ENCODE measurements around the gene ELL.

Gene ELL

DNA sequence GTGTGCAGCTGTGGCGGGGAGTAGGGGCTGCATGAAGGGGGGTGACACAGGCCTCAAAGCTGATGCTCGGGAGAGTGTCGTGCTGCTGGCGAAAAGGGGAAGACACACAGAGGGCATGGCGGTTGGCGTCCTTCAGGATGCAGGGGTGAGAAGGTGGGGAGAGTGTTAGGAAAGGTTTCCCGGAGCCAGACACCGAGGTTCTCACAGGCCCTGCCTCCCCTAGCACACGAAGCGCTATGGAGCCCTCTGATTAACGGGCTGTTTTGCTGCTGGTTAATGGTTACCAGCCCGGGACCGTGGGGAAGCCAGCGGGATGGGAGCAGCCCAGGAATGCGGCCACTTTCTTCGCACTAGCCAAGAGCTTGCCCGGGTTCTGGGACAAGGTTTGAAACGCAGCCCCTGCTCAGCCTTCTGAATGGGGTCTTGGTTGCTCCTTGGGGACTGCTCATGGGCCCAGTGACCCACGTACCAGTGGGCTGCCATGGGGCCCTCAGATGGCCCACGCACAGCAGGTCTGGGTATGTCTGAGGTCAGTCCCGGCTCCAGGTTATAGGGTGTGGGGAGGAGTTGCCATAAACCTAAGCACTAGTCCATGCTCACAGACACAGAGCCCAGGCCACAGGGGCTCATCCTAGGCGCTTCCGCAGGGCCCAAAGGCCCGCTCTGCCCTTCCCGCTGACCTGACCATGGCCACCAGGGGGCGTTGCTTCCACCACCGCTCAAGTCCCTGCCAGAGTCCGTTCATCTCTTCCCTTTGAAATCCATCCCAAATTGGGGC is 52.6 kb downstream of the ELL start:
- DNase-seq (ENCODE audit: low read depth) = no peak

DNA sequence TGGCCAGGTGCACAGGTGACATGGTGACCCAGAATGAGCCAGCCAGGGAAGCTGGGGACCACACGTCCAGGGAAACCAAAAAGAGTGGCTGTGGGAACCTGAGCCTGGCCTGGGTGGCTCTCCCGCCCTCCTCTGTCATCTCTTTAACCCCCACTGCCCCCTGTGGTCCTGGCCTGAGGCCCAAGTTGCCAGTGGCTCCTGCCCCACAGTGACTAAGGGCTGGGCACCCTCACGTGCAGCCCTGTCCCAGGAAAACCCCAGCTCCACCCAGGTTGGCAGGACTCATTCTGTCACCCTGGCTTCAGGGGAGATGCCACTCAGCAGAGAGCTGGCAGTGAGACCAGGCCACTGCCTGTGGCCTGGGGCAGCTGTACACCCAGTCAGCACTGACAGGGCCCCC is 53.4 kb downstream of the ELL start:
- DNase-seq (ENCODE audit: low read depth) = no peak

DNA sequence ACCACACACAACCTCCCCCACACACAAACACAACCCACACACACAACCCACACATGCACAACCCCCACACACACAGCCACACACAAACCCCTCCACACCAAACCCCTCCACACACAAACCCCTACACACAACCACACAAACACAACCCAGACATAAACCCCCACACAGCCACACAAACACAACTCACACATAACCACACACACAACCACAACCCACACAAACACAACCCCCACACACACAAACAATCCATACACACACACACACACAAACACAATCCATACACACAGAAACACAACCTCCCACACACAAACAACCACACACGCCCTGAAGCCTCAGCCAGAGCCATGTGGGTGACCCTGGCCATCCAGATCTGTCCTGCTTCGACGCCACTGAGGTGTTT is 53.9 kb downstream of the ELL start:
- DNase-seq (ENCODE audit: low read depth) = no peak

DNA sequence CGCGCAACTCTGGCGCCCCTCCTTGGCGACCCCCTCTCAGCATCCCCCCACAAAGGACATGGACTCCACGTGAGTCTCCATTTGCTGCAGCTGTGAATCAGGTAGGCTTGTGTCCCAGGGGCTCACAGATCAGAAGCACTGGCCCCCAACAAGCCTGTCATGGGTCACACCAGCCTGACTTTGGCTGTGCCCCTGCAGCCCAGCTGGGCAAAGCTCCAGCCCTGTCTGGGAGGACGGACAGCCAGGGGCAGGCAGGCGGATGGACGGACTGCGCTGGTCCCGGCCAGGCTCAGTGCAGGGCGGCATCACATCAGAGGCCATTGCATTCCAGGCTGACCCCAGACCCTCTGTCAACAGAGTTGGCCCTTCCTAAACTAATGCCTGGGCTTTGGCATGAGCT is 55.5 kb downstream of the ELL start:
- no peak for DNase-seq (ENCODE audit: low read depth)

DNA sequence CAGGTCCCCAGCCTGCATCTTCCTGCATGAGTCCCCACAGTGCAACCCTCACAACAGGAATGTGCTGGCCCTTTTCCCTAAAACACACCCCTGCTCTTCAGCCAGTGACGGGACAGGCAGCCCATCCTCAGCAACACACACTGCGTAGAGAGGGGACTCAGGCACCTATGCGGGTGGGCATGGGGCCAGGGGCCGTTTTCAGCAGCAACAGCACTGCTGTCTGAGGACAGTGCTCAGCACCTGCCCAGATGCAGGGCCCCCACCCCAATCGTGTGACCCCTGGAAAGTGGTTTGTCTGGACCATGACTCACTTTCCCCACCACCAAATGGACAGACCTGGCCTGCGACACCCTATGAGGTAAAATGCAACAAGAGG is 55.9 kb downstream of the ELL start:
- no peak for DNase-seq (ENCODE audit: low read depth)

DNA sequence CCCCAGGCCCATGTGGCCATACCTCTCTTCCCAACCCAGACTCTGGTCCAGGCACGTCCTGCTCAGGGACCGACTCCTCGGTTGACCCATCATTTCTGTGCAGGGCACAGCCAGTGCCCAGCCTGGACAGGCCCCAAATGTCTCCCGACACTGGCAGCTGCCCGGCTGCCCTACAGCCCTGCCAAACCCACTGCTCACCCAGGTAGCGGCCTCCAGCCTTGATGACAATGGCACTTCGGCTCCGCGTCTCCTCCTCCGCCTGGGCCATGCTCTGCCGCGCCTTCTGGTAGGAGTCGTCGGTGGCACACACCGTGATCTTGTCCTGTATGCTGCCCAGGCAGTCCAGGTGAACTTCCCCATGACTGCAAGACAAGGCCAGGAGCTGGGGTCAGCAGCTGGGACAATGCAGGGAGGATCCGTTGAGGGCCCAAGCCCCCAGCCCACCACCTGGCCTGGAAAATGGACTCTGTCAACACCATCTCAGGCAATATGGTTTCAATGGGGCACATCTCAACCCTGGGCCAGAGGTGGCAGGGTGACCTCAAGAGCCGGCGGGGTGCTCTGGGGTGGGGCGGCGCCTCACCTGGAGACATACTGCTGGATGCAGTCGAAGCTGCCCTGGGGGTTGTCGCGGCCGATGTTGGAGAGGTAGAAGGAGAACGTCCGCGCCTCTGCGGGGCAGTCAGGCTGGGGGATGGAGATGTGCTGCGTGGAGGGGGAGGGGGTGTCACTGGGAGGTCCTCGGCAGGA is 56.5 kb downstream of the ELL start:
- DNase-seq (ENCODE audit: low read depth) = no peak

DNA sequence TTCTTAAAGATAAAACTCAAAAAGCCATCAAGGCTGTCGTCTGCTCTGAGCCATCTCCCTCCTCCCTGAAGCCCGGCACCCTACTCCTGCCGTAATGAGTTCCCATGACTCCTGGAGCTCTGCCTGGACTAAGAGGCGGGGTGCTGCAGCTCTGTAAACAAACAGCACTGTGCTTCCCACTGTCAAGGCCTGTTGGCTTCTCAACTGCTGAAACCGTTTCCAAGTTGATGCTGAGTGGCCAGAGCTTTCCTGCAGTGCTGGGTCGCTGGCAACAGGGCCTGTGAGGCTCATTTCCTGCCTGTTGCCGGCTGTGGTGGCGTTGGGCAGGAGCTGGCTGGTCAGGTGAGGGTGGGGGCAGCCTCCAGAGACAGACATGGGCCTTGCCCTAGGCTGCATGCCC is 57.2 kb downstream of the ELL start:
- DNase-seq (ENCODE audit: low read depth) = no peak

DNA sequence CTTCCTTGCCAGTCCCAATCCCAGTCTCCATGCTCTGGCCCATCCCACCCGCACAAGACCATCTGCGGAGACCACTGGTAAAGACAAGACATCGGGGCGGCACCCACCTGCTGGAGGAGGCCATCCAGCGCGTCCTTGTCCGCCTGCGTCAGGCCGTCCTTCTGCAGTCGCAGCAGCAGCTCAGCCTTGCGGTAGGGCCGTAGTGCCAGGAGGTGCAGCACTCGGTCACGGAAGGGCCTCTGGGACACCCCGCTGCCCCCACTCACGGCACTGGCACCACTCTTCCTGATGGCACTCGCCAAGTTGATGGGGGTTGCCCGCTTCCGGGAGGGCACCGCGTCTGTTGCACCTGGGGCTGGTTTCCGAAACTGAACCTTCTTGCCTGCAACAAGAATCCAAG is 60.4 kb downstream of the ELL start:
- no peak for DNase-seq (ENCODE audit: low read depth)

DNA sequence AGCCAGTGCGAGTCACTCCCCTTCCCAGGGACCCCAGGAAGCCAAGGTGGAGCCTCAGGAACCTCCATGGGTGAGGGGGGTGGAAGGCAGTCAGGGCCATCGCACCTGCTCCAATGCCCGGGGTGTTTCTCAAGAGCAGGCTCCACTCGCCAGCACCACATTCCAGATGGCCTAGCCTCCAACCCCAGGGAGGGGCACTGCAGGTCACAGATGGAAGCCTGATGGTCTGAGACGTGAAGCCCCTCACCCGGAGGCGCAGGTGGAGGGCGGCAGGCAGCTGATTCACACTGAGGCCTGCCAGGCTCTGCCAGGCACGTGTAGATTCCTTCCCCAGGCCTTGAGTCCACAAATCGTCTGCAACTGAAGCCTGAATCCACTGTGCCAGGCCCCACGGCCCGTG is 61.0 kb downstream of the ELL start:
- DNase-seq (ENCODE audit: low read depth) = no peak

DNA sequence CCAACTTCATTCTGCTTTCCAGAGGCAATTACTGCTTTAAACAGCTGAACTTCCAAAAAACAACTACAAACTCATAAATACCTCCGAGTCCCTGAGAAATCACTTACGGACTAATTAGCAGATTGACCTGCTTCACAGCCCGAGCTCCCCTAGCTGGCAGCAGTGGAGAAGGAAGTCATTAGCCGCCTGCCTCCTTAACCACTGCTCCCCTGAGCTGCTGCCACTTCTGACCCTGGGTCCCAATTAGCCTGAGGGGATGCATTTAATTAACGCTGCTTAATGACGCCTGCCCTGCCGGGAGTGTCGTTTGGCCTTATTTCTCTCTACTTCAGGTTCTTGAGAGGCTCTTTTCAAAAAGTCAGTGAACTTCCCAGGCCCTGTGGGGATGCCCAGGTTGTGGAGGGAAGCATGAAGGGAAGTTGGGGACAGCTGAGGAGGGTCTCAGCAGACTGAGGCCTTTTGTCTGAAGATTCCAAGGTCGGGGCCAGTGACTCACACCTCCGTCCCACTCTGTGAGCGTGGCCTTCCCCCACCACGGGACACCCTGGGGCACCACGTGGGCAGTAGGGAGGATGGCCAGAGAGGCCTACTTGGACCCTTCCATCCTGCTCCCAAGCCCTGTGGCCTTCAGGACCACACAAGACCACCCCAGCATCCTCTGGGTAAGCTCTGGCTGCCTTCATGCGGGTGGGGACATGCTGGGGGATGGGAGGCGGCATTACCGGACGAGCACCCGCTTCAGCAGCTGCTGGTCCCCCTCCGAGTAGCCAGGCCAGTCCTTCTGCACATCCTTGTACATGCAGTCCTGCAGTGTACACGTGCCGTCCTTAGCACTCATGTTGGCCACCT is 64.2 kb downstream of the ELL start:
- no peak for DNase-seq (ENCODE audit: low read depth)

DNA sequence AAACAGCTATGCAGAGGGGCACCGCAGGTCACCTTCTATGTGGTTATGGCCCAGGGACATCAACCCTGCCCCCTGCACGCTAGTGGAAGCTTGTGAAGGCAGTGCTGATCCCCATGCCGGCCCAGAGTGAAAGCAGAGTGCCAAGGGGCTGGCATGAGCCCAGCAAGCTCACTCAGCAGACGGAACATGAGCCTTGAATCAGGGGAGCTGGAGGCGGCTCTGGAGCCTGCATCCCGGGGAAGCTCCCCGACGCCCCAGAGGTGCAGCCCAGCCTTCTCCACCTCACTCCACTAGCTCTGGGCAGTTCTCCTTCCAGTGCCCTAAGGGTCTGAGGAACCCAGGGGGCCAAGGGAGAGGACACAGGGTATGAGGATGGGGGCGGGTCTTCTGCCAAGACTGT is 64.9 kb downstream of the ELL start:
- DNase-seq (ENCODE audit: low read depth) = no peak

DNA sequence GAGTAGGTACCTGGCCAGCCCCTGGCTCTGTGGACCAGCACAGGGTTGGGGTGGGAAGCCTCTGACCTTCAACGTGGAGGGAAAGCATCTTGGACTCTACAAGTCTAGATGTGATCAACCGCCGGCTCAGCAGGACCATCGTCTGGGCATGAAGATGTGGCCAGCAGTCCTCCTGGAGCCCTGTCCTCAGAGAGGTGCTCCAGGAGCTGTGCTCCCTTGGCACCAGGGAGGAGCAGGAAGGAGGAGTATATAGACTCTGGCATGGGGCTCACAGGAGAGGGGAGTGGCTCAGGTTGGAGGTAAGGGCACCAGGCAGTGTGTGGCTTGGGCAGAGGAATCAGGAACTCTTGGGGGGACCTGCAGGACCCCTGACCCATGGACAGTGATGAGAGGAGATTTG is 65.6 kb downstream of the ELL start:
- DNase-seq (ENCODE audit: low read depth) = no peak

DNA sequence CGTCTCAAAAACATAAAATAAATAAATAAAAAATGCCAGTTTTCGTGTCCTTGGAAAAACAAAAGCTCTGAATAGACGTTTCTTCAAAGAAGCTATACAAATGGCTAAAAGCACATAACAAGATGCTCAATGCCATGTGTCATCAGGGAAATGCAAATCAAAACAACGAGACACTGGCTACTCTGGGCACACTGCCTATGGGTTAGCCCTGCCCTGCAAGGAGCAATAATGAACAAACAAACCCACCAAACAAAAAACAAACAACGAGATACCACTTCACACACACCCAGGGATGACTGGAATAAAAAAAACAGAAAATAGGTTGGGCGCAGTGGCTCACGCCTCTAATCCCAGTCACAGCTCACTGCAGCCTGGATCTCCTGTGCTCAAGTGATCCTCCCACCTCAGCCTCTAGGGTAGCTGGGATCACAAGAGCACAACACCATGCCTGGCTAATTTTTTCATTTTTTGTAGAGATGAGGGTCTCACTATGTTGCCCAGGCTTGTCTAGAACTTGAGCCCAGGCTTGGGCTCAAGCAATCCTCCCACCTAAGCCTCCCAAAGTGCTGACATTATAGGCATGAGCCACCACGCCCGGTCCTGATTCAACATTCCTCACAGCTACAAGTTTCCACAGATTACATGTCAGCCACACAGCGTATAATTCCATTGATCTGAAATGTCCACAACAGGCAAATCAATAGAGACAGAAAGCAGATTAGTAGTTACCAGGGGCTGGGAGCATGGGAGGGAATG is 68.4 kb downstream of the ELL start:
- no peak for DNase-seq (ENCODE audit: low read depth)

DNA sequence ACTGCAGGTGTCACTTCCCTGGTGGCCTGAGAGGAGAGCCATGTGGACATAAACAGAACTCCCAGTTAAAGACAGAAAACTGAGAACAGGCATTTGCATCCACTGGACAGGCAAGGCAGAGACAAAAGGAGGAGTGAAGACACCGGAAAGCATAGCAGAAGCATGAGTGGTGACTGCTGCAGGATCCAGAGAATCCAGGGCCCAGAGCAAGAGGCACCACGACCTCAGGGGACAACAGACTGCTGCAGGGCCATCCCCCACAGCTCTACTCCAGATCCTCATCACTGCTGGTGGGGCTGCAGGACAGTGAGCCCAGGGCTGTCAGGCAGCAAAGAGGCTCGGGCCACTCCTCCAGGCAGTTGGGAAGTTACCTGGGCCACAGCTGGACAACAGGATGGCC is 69.5 kb downstream of the ELL start:
- DNase-seq (ENCODE audit: low read depth) = no peak

DNA sequence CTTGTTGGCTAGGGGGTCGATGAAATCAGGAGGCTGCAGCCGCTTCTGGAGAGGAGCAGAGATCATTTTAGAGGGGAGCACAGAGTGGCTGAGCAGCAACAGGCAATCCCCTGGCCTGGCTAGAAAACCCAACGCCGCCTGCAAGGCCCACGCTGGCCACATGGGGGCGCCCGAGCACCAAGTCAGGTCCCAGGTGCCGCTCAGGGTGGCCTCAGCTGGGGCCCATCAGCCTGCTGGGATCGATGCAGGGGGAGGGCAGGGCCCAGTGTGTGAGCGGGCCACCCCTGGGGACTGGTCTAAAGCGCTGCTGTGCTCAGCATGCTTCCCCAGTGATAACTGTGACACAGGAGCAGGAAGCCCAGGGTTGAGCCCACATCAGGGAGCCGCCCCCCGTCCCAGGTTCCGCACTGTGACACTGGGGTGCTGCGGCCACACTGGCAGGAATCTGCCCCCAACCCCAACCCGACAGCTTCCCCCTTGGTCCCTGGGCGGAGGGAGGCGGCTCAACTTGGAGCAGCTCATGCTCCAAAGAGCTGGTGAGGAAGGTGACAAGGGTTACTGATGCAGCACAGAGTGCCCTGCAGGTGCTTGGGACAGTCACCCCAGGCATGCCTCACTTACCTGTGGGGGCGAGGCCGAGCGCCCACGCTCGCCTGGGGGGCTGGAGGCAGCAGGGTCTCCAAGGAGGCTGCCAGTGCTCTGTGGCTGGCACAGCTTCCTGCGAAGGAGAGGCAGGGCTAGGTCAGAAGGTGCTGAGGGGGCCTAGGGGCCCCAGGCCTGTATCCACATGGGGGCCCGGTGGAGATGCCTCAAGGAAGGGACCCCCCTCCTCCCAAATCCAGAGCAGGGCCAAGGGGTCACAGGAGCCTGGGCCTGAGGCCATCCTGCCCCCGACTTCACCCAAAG is 70.7 kb downstream of the ELL start:
- DNase-seq (ENCODE audit: low read depth) = no peak

DNA sequence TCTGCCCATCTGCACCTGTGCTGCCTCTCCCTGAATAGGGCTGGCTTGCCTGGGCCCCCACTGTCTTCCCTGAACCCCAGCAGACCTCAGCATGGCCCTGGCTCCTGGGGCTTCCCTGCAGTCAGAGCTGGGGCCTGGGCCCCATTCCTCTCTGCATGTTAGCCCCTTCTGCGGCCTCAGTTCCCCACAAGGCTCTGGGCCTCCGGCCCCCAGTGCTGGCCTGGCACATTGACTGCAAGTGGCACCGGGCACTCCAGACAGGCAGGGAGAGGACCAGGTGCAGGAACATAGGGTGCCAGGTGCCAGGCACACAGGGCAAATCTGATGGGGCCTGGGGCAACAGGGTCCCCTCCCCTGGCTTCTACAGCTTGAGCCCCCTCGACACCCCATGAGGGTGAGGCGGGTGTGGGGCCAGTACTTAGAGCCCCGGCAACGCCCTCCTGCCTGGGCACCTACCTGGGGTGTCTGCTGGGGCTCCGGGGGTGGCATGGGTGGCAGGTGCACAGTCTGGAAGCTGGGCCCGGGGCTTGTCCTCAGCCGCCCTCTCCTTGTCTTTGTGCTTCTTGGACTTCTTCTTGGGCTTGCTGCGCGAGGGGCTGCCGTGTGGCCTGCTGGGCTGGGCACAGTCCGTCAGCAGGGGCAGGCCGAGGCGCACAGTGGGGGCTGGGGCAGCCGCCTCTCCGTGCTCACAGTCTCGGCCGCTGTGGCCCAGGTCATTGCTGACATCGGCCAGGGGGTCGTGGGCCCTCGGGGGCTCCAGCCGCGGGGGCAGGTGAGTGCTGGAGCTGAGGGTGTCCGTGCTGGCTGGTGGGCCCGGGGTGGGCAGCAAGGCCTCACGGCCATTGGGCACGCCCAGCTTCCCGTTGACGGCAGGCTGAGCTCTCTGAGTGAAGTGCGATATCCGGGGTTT is 71.6 kb downstream of the ELL start:
- DNase-seq (ENCODE audit: low read depth) = no peak

DNA sequence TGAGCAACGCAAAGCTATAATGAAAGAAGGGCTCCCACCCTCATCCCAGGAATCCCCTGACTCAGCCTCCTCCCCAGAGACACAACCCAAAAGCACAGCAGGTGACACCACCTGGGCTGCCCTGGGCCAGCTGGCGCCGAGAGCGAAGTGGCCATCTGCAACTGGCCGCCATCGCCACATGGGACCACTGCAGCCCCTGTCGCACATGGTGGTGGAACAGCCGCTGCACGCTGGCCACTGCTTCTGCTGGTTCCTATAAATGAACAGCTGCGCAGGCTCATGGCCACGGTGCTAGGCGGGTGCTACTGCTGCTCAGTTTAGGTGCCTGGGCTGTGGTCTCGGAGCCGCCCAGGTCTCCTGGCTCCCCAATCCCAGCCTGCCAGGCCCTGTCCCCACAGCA is 72.3 kb downstream of the ELL start:
- no peak for DNase-seq (ENCODE audit: low read depth)

DNA sequence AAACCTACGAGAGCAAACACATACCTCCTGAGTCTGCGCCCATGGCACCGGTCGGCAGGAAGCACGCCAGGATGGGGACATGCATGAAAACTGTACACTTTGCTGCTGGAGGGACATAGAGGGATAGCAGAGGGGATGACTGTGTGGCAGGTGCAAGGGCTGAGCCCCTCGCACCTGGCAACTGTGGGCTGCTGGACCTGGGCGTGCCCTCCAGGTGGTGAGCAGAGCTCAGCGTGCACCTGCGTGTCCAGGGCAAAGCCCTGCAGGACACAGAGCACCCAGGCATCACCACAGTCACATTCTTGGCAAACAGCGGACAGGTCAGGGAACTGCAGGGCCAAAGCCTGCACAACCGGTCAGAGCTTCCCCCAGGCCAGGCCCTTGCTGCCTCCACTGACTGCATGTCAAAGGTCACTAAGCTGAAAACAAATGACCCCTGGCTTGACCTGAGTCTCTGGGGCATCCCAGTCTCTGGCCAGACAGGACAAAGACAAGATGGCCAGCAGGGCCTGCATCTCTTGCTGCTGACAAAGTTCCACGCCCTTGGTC is 75.0 kb downstream of the ELL start:
- DNase-seq (ENCODE audit: low read depth) = no peak

DNA sequence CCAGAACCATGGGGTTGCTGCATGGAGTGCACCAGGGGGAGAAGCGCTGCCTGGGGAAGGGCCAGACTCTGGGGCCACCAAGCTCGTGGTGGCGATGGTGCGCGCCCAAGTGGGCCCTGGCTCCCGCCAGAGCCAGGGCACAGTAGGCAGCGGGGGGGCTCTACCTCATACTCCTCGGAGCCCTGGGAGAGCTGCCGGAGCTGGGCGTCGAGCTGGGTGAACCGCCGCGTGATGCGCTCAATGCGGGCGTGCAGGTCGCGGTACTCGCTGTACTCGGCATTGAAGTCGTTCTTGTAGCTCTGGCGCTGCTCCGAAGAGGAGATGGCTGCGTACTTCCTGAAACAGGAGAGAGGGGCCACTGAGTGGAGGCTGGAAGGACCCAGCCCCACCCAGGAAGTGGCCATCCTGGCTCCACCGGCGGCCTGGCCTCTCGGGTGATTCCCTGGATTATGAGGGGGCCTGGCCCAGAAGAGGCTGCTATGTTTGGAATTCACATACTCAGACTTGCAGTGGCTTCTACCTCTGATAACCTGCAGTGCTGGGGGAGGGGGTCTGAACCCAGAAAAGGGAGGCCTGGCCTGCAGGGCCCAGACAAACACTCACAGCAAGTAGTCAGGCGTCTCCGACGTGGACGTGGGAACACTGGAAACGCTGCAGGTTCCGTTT is 75.6 kb downstream of the ELL start:
- DNase-seq (ENCODE audit: low read depth) = no peak
